K562 (cell line): Measurements from ENCODE around the gene TARS2. TPM values are rescaled to one million over a fixed set of nuclear protein-coding genes. Genes with fewer than 3 reads are reported as not detected.

ENCODE experiments used
- CEBPG ChIP-seq, 3 experiments: fragments of 200-800 bp in 1 of 3; sonication (Bioruptor generic) in 1 of 3; sonication (generic) in 1 of 3; formaldehyde crosslinking in 1 of 3; IDR thresholded peaks in 2 of 3; conservative IDR thresholded peaks in 1 of 3; 2 replicates each; pipeline versions ENCODE4 v1.6.1 to v1.8.0; 2016 to 2022; ENCODE audit warnings: missing compliant biosample characterization in 2 of 3, missing genetic modification characterization in 2 of 3, mild to moderate bottlenecking in 1 of 3, missing genetic modification reagents in 1 of 3
- CHD1 ChIP-seq: fragments of 200-600 bp; sonication (generic); IDR thresholded peaks from one replicate; pipeline ENCODE4 v1.6.1; 2012; ENCODE audit warnings: mild to moderate bottlenecking, moderate library complexity, low read length, inconsistent platforms
- FOS ChIP-seq: IDR thresholded peaks from 3 replicates; pipeline ENCODE4 v1.6.1; 2011; ENCODE audit not compliant: insufficient read length; ENCODE audit errors: extremely low read depth
- FOSL1 ChIP-seq: fragments of 200-800 bp; sonication (Bioruptor generic); conservative IDR thresholded peaks from 2 replicates; pipeline ENCODE4 v1.6.1; 2016; ENCODE audit warnings: missing genetic modification characterization, missing compliant biosample characterization
- HDAC1 ChIP-seq, 2 experiments: fragments of 450-650 bp; IDR thresholded peaks; 2 replicates each; pipeline ENCODE4 v1.6.1; 2016 to 2017; ENCODE audit warnings: inconsistent platforms in 1 of 2, mild to moderate bottlenecking in 1 of 2, moderate library complexity in 1 of 2
- JUND ChIP-seq, 2 experiments: IDR thresholded peaks; 2 replicates in 1 of 2; 3 replicates in 1 of 2; pipeline ENCODE4 v1.6.1; 2011; ENCODE audit warnings: borderline replicate concordance in 2 of 2, low read depth in 2 of 2, low read length in 2 of 2, improper control_type of control experiment in 1 of 2, missing biosample characterization in 1 of 2, missing genetic modification characterization in 1 of 2, missing genetic modification reagents in 1 of 2
- KAT7 ChIP-seq: sonication (generic); formaldehyde crosslinking; IDR thresholded peaks from 2 replicates; pipeline ENCODE4 v1.8.0; 2022; ENCODE audit warnings: missing genetic modification reagents, mild to moderate bottlenecking, borderline replicate concordance
- MCM3 ChIP-seq: fragments of 450-650 bp; IDR thresholded peaks from 2 replicates; pipeline ENCODE4 v1.6.1; 2016
- NCOR1 ChIP-seq: fragments of 450-650 bp; IDR thresholded peaks from 2 replicates; pipeline ENCODE4 v1.6.1; 2016; ENCODE audit warnings: mild to moderate bottlenecking, moderate library complexity
- NONO ChIP-seq, 2 experiments: fragments of 200-400 bp in 1 of 2; fragments of 450-650 bp in 1 of 2; formaldehyde crosslinking in 1 of 2; IDR thresholded peaks; 2 replicates each; pipeline ENCODE4 v1.6.1; 2017; ENCODE audit warnings: low read depth in 2 of 2, mild to moderate bottlenecking in 2 of 2, moderate library complexity in 2 of 2, low read length in 1 of 2
- NR2C2 ChIP-seq, 2 experiments: fragments of 200-800 bp in 1 of 2; sonication (Bioruptor generic) in 1 of 2; sonication (generic) in 1 of 2; formaldehyde crosslinking in 1 of 2; IDR thresholded peaks; 2 replicates each; pipeline versions ENCODE4 v1.6.1 to v1.8.0; 2016 to 2022; ENCODE audit warnings: mild to moderate bottlenecking in 1 of 2, missing compliant biosample characterization in 1 of 2, missing genetic modification characterization in 1 of 2, missing genetic modification reagents in 1 of 2
- PHF20 ChIP-seq: fragments of 450-650 bp; IDR thresholded peaks from 2 replicates; pipeline ENCODE4 v1.6.1; 2018; ENCODE audit not compliant: partially characterized antibody
- PHTF2 ChIP-seq: fragments of 250-450 bp; sonication (Bioruptor Pico); IDR thresholded peaks from 2 replicates; pipeline ENCODE4 v1.5.0; 2021; ENCODE audit warnings: mild to moderate bottlenecking
- SMAD4 ChIP-seq: fragments of 250-450 bp; sonication (Bioruptor Pico); conservative IDR thresholded peaks from 2 replicates; pipeline ENCODE4 v1.8.0; 2021; ENCODE audit warnings: inconsistent platforms, mild to moderate bottlenecking, moderate library complexity
- SMARCA4 ChIP-seq: fragments of 450-650 bp; IDR thresholded peaks from 2 replicates; pipeline ENCODE4 v1.6.1; 2016
- THRAP3 ChIP-seq: fragments of 450-650 bp; IDR thresholded peaks from 2 replicates; pipeline ENCODE4 v1.6.1; 2016; ENCODE audit warnings: mild to moderate bottlenecking, inconsistent platforms, borderline replicate concordance
- ZNF12 ChIP-seq: sonication (generic); formaldehyde crosslinking; IDR thresholded peaks from 2 replicates; pipeline ENCODE4 v1.4.0; 2020; ENCODE audit warnings: mild to moderate bottlenecking, missing genetic modification reagents
- ZNF239 ChIP-seq: fragments of 250-450 bp; sonication (Bioruptor Pico); IDR thresholded peaks from 2 replicates; pipeline ENCODE4 v1.4.0; 2020; ENCODE audit warnings: mild to moderate bottlenecking
- ZNF592 ChIP-seq: fragments of 450-650 bp; IDR thresholded peaks from 2 replicates; pipeline ENCODE4 v1.6.1; 2017; ENCODE audit warnings: antibody characterized with exemption, mild to moderate bottlenecking
- polyA plus RNA-seq, 8 experiments: library from polyadenylated mRNA; depleted of rRNA in 4 of 8; stranded (reverse) in 5 of 8; unstranded in 3 of 8; fragments of >200 nt; fragmentation: Nextera tagmentation in 2 of 8; fragmentation: Illumina TruSeq in 1 of 8; extraction: Ambion mirVana in 2 of 8; extraction: Trizol in 1 of 8; gene quantifications; 2 replicates each; pipeline versions ENCODE4 v1.2.1 to v1.2.3, GENCODE V29; 2011 to 2014; ENCODE audit warnings: inconsistent platforms in 1 of 8, missing spikeins in 1 of 8
- total RNA-seq, 7 experiments: library from RNA; depleted of rRNA in 6 of 7; stranded (reverse); fragments of >200 nt in 6 of 7; fragmentation: Illumina TruSeq in 2 of 7; extraction: Trizol in 2 of 7; gene quantifications; 2 replicates each; pipeline versions ENCODE4 v1.2.1 to v1.2.3, GENCODE V29; 2011 to 2021; ENCODE audit warnings: low replicate concordance in 1 of 7
- TF ChIP-seq, protein P1 (sequence below): IDR thresholded peaks from 2 replicates; pipeline ENCODE4 v1.6.1; 2012; ENCODE audit warnings: low read depth, low read length, improper control_type of control experiment, borderline replicate concordance

TARS2 gene
- total and polyA plus RNA-seq, 9 of the 15 experiments (the other 6 are each of a cell fraction or from before 2014, with no cell fraction given) = 17.0 to 64.2 (median 39.4) TPM

GRCh38 chr1:150486966-150487762 is at the start of gene TARS2 (continued):
- TF ChIP-seq CHD1 (no peak), ZNF592 (peak; percentile 60), HDAC1 (IDR thresholded peaks at IDR 0.05) (peak; percentile 48 to 89; a peak in 3 of 4 replicates), NCOR1 (peak; percentile 66), JUND (IDR thresholded peaks at IDR 0.05; ENCODE audit: borderline replicate concordance, low read depth, low read length) (peak; percentile 73), JUND (tag; IDR thresholded peaks at IDR 0.05; ENCODE audit: borderline replicate concordance, low read depth, low read length) (peak; percentile 61; the same call in 2 of the 3 replicates), PHF20 (peak; percentile 98), MCM3 (no peak), ZNF12 (peak; percentile 51; the same call in 1 of the 2 replicates), PHTF2 (no peak), NR2C2 (CRISPR knock-in tag; IDR thresholded peaks at IDR 0.05) (peak; percentile 62; the same call in 1 of the 2 replicates), NR2C2 (tag; IDR thresholded peaks at IDR 0.05) (no peak; the same call in none of the 2 replicates), THRAP3 (0 out of 2 replicates have a peak, but pooled peaks have one; percentile 44), FOS (peak; percentile 97), NONO (IDR thresholded peaks at IDR 0.05; ENCODE audit: low read depth in 2 of 2, low read length in 1 of 2) (peak in 1 of 2 experiments; percentile 72; a peak in 1 of 4 replicates), FOSL1 (tag) (peak; percentile 60), ZNF239 (CRISPR knock-in tag) (peak; percentile 52; the same call in 1 of the 2 replicates), KAT7 (CRISPR knock-in tag) (0 out of 2 replicates have a peak, but pooled peaks have one; percentile 74), SMAD4 (CRISPR knock-in tag) (peak; percentile 67), SMARCA4 (0 out of 2 replicates have a peak, but pooled peaks have one; percentile 34), CEBPG (CRISPR knock-in tag; IDR thresholded peaks at IDR 0.05) (no peak), CEBPG (tag; conservative IDR thresholded peaks at IDR 0.05 in 1 of 2, IDR thresholded peaks at IDR 0.05 in 1 of 2) (no peak)
- TF ChIP-seq, protein P1, sequence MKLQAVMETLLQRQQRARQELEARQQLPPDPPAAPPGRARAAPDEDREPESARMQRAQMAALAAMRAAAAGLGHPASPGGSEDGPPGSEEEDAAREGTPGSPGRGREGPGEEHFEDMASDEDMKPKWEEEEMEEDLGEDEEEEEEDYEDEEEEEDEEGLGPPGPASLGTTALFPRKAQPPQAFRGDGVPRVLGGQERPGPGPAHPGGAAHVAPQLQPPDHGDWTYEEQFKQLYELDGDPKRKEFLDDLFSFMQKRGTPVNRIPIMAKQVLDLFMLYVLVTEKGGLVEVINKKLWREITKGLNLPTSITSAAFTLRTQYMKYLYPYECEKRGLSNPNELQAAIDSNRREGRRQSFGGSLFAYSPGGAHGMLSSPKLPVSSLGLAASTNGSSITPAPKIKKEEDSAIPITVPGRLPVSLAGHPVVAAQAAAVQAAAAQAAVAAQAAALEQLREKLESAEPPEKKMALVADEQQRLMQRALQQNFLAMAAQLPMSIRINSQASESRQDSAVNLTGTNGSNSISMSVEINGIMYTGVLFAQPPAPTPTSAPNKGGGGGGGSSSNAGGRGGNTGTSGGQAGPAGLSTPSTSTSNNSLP = peak; percentile 18; the same call in 1 of the 2 replicates
